Neural progenitor cell (in vitro differentiated cells): ENCODE data around the gene PHTF1. TPM values are rescaled to one million over a fixed set of nuclear protein-coding genes. Genes with fewer than 3 reads are reported as not detected.

Source experiments
- DNase-seq: peaks from one replicate; pipeline ENCODE4 v3.0.0-alpha.2; 2016; ENCODE audit warnings: low spot score
- H2AFZ ChIP-seq: fragments of 200-600 bp; sonication (generic); replicated peaks from 2 replicates; pipeline ENCODE4 v1.6.1; 2016; ENCODE audit warnings: antibody characterized with exemption
- H3F3A ChIP-seq: fragments of 200-600 bp; sonication (generic); 2 replicates; pipeline ENCODE4 v1.6.1; 2016; ENCODE audit warnings: antibody characterized with exemption, low read depth
- H3K27ac ChIP-seq: fragments of 200-600 bp; sonication (generic); 2 replicates; pipeline ENCODE4 v1.5.1; 2016; ENCODE audit warnings: mild to moderate bottlenecking
- H3K27me3 ChIP-seq: fragments of 200-600 bp; sonication (generic); 2 replicates; pipeline ENCODE4 v1.6.1; 2016; ENCODE audit warnings: mild to moderate bottlenecking, moderate library complexity
- H3K36me3 ChIP-seq: fragments of 200-600 bp; sonication (generic); 2 replicates; pipeline ENCODE4 v1.5.1; 2016
- H3K4me1 ChIP-seq: fragments of 200-600 bp; sonication (generic); 2 replicates; pipeline ENCODE4 v1.6.1; 2016; ENCODE audit warnings: mixed run types
- H3K4me2 ChIP-seq: fragments of 200-600 bp; sonication (generic); 2 replicates; pipeline ENCODE4 v1.6.1; 2016
- H3K4me3 ChIP-seq: fragments of 200-600 bp; sonication (generic); 2 replicates; pipeline ENCODE4 v1.5.1; 2016
- H3K79me2 ChIP-seq: fragments of 200-600 bp; sonication (generic); 2 replicates; pipeline ENCODE4 v1.6.1; 2016; ENCODE audit warnings: low read depth
- H3K9ac ChIP-seq: fragments of 200-600 bp; sonication (generic); 2 replicates; pipeline ENCODE4 v1.6.1; 2016
- H3K9me3 ChIP-seq: fragments of 200-600 bp; sonication (generic); 2 replicates; pipeline ENCODE4 v1.5.1; 2016; ENCODE audit warnings: low read depth
- H4K20me1 ChIP-seq: fragments of 200-600 bp; sonication (generic); 2 replicates; pipeline ENCODE4 v1.6.1; 2016; ENCODE audit warnings: low read depth
- H3K27ac Mint-ChIP-seq: 3 replicates; pipeline ENCODE4 v1.8.0; 2021; ENCODE audit warnings: mixed read lengths
- H3K27me3 Mint-ChIP-seq: 2 replicates; pipeline ENCODE4 v1.8.0; 2022; ENCODE audit warnings: low read depth, mild to moderate bottlenecking, inconsistent platforms, moderate library complexity, mixed read lengths; ENCODE audit not compliant: insufficient read depth
- H3K36me3 Mint-ChIP-seq: 3 replicates; pipeline ENCODE4 v1.8.0; 2021; ENCODE audit warnings: mixed read lengths
- H3K4me1 Mint-ChIP-seq: 3 replicates; pipeline ENCODE4 v1.8.0; 2021; ENCODE audit warnings: mixed read lengths
- H3K4me3 Mint-ChIP-seq: 3 replicates; pipeline ENCODE4 v1.8.0; 2021; ENCODE audit warnings: mild to moderate bottlenecking, moderate library complexity, mixed read lengths
- H3K9me3 Mint-ChIP-seq: 3 replicates; pipeline ENCODE4 v1.8.0; 2020; ENCODE audit warnings: mixed read lengths
- CTCF ChIP-seq: fragments of 200-600 bp; sonication (generic); IDR thresholded peaks from 2 replicates; pipeline ENCODE4 v1.5.1; 2017; ENCODE audit warnings: antibody characterized with exemption, mild to moderate bottlenecking
- EZH2 ChIP-seq: fragments of 200-600 bp; sonication (generic); IDR thresholded peaks from 2 replicates; pipeline ENCODE4 v1.6.1; 2017; ENCODE audit warnings: antibody characterized with exemption, mild to moderate bottlenecking, moderate library complexity
- EZH2phosphoT487 ChIP-seq: fragments of 200-600 bp; sonication (generic); IDR thresholded peaks from 2 replicates; pipeline ENCODE4 v1.6.1; 2017; ENCODE audit warnings: antibody characterized with exemption
- total RNA-seq: library from RNA; depleted of rRNA; stranded (reverse); fragments of >200 nt; gene quantifications from 2 replicates; pipeline ENCODE4 v1.2.3, GENCODE V29; 2015; ENCODE audit warnings: low replicate concordance

PHTF1 gene
- total RNA-seq, 1 donor from 2014 or later, result 76.8 TPM

GRCh38 chr1:113662101-113662500, 97.2 kb downstream of the PHTF1 start:
- no peaks in the 10 kb centered on the region for H3K36me3 ChIP-seq
- peaks cover 5% of the 10 kb centered on the region for H3K4me1 ChIP-seq
- TF ChIP-seq EZH2phosphoT487 (no peak), CTCF (no peak), EZH2 (no peak)
- H4K20me1 ChIP-seq, result no peaks in the 10 kb centered on the region
- no peak overlapping the region for H3K9ac ChIP-seq
- no peaks in the 10 kb centered on the region for H3K27me3 ChIP-seq
- no peaks in the 10 kb centered on the region for H3K27me3 Mint-ChIP-seq
- H3K27ac ChIP-seq, result no peak overlapping the region
- no peak for DNase-seq
- no peak overlapping the region for H3K27ac Mint-ChIP-seq
- H3K4me1 Mint-ChIP-seq, result peaks cover 18% of the 10 kb centered on the region
- H3K4me3 ChIP-seq, result no peak overlapping the region
- no peak overlapping the region for H2AFZ ChIP-seq
- H3K4me3 Mint-ChIP-seq, result no peak overlapping the region
- peaks cover 2% of the 10 kb centered on the region for H3K9me3 Mint-ChIP-seq
- H3K4me2 ChIP-seq, result no peak overlapping the region
- H3K36me3 Mint-ChIP-seq, result peaks cover 12% of the 10 kb centered on the region
- no peaks in the 10 kb centered on the region for H3K9me3 ChIP-seq
- H3K79me2 ChIP-seq, result no peaks in the 10 kb centered on the region
- H3F3A ChIP-seq, result no peaks in the 10 kb centered on the region

- no peaks in the 10 kb centered on the region for H3K36me3 ChIP-seq
- no peaks in the 10 kb centered on the region for H3K27me3 ChIP-seq
- no peaks in the 10 kb centered on the region for H3K9me3 ChIP-seq
- no peak overlapping the region for H2AFZ ChIP-seq
- H4K20me1 ChIP-seq, result no peaks in the 10 kb centered on the region
- no peak overlapping the region for H3K4me3 Mint-ChIP-seq
- H3K27me3 Mint-ChIP-seq, result no peaks in the 10 kb centered on the region
- H3K4me1 Mint-ChIP-seq, result peaks cover 18% of the 10 kb centered on the region
- H3K9me3 Mint-ChIP-seq, result no peaks in the 10 kb centered on the region
- no peaks in the 10 kb centered on the region for H3F3A ChIP-seq
- H3K4me3 ChIP-seq, result no peak overlapping the region
- no peak overlapping the region for H3K27ac ChIP-seq
- TF ChIP-seq CTCF (no peak), EZH2 (no peak), EZH2phosphoT487 (no peak)
- no peak overlapping the region for H3K9ac ChIP-seq
- no peaks in the 10 kb centered on the region for H3K79me2 ChIP-seq
- DNase-seq, result no peak
- H3K27ac Mint-ChIP-seq, result peak overlapping the region; percentile 13
- peaks cover 5% of the 10 kb centered on the region for H3K4me1 ChIP-seq
- H3K4me2 ChIP-seq, result no peak overlapping the region
- peaks cover 2% of the 10 kb centered on the region for H3K36me3 Mint-ChIP-seq
Measured at GRCh38 chr1:113660088-113660487, 99.2 kb downstream of the PHTF1 start.

GRCh38 chr1:113659556-113659955, 99.7 kb downstream of the PHTF1 start:
- Histone ChIP-seq H3K4me3 (no peak overlapping the region), H3K4me2 (no peak overlapping the region)
- H3K27me3 Mint-ChIP-seq, result no peaks in the 10 kb centered on the region

More at GRCh38 chr1:113659556-113659955, 99.7 kb downstream of the PHTF1 start:
- Histone ChIP-seq H4K20me1 (no peaks in the 10 kb centered on the region), H3F3A (no peaks in the 10 kb centered on the region), H3K9ac (no peak overlapping the region), H3K27ac (no peak overlapping the region), H3K79me2 (no peaks in the 10 kb centered on the region), H3K27me3 (no peaks in the 10 kb centered on the region), H3K4me1 (peaks cover 5% of the 10 kb centered on the region), H3K36me3 (no peaks in the 10 kb centered on the region), H3K9me3 (no peaks in the 10 kb centered on the region), H2AFZ (no peak overlapping the region)
- Mint-ChIP-seq H3K36me3 (peaks cover 2% of the 10 kb centered on the region), H3K4me3 (no peak overlapping the region), H3K27ac (no peak overlapping the region), H3K4me1 (peaks cover 18% of the 10 kb centered on the region), H3K9me3 (no peaks in the 10 kb centered on the region)
- TF ChIP-seq EZH2phosphoT487 (no peak), EZH2 (no peak), CTCF (no peak)
- no peak for DNase-seq
